Stimulated activated CD8-positive, alpha-beta memory T cell treated with anti-CD3 and anti-CD28 coated beads, Interleukin-7, amount 100 ng/mL, for 1 hour (primary cell): ENCODE results near the gene MICAL3.
A peak's percentile ranks its signal among the peaks of the same experiment; 100 is the strongest.

Source experiments
- DNase-seq, 2 donors: peaks; one replicate each; pipeline ENCODE4 v3.0.0-alpha.2; 2020; ENCODE audit warnings: low read depth in 2 of 2

Gene MICAL3

DNA sequence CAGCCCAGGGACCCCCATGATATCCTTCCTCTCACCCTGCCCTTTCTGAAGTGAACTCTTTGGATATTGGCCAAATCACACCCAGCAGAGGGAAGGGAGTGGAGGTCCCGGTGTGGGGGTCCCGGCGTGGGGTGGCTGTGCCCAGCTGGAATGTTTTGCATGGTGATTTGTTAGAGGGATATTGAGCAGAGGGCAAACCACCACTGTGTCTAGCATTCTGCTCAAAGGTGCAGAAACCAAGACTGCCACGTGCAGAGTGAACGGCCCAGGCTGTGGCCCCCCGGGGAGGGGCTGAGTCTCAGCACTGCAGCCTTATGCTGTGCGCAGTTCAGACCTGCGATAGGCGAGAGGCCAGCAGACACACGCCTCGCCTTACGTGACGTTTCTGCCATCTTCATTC, 242.2 kb downstream of the MICAL3 start:
- DNase-seq = no peak

- DNase-seq = peak in 1 of 2 donors; percentile 14
Observed at GRCh38 chr22:17781319-17782031, 242.9 kb downstream of the MICAL3 start.

GRCh38 chr22:17780741-17781318, 243.5 kb downstream of the MICAL3 start:
- no peak for DNase-seq

DNA sequence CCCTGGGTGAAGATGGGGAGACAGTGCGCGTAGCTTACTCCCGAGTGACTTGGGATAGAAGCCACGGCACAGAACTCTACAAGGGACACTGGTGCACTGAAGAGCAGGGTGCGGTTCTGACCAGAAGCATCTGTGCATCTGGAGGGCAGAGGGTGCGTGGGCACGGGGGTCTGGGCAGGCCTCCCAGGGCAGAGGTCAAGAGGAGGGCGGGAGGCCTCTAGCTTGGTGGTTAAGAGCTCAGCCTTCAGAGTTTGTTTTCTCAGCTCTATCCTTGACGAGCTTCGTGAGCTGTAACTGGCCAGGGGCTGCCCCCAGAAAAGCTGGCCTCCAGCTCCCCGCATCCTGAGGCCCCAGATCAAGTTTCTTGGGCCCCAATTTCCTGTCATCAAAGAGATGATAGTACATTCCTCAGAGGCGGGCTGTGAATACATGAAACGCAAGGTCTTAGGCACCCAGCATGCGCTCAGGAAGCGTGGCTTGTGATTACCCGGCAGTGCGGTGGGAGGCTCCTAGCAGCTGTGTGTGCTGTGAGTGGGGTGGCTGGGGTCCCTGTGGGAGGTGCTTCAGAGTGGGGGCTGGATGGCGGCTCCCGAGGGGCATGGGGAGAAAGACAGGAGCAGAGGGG, 244.1 kb downstream of the MICAL3 start:
- DNase-seq = no peak

DNA sequence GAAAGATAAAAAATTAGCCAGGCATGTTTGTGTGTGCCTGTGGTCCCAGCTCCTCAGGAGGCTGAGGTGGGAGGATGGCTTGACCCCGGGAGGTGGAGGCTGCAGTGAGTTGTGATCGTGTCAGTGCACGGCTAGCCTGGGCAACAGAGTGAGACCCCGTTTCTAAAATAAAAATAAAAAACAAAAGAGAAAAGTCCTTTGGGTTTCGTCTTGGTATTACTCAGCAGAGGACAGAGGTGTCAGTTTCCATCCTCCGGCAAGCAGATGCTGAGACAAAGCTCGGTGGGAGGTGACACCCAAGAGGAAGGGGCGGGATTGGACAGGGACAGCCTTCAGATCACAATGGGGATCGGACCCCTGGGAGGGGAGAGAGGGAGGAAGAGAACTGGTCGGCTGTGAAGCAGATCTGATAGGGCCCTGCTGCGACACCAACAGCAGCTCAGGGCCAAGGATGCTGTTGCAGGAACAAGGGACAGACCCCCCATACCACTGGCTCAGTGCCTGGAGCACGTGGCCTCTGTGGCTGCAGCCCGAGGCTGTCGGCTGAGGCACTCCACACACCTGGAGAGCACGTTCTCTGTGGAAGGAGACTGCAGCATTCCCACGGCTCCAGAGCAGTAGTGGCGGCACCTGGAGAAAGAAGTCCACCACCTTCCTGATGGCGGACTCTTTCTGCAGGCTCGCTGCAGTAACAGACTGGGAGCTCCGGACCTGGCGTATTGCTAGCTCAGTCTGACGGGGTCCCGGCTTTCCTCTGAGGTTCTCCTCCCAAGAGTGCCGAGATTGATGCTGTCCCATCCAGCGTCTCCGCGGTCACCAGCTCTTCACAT, 244.9 kb downstream of the MICAL3 start:
- DNase-seq = no peak

GRCh38 chr22:17778412-17778976, 245.9 kb downstream of the MICAL3 start:
- no peak for DNase-seq

DNA sequence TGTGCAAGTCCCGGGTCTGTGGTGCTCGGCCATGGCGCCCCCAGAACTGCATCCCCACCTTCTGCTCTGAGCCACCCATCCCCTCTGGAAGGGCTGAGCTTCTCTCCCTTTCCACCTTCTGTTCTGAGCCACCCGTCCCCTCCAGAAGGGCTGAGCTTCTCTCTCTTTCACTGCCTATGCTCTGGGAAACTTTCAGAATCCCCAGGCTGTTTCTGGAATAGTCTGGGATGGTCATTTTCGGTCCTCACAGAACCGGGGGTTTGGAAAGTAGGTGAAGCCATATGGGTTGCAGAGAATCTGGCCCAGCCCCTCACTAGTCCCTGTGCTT, 246.7 kb downstream of the MICAL3 start:
- no peak for DNase-seq

DNA sequence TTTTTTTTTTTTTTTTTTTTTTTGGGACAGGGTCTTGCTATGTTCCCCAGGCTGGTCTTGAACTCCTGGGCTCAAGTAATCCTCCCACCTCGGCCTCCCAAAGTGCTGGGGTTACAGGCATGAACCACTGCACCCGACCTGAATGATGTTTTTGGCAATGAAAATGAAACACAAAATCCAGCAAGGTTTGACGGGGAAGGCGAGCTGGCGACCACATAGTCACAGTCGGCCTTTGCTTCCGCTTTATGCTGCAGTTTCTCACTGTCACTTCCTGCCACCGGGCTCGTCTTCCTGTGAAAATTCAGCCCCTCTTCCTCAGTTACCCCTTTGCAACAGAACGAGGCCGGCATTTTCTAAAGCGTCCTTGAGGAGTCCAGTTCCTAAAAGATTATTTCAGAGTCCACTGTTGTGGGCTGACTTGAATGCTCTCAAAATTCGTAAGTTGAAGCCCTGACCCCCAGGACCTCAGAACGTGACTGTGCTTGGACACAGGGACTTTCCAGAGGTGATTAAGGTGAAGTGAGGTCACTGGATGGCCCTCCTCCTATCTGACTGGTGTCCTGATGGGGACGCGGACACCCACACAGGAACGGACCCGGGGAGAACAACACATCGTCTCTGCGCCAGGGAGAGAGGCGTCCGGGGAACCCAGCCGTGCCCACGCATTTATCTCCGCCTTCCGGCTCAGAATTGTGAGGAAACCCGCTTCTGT, 247.2 kb downstream of the MICAL3 start:
- DNase-seq = peak in 1 of 2 donors; percentile 42

DNA sequence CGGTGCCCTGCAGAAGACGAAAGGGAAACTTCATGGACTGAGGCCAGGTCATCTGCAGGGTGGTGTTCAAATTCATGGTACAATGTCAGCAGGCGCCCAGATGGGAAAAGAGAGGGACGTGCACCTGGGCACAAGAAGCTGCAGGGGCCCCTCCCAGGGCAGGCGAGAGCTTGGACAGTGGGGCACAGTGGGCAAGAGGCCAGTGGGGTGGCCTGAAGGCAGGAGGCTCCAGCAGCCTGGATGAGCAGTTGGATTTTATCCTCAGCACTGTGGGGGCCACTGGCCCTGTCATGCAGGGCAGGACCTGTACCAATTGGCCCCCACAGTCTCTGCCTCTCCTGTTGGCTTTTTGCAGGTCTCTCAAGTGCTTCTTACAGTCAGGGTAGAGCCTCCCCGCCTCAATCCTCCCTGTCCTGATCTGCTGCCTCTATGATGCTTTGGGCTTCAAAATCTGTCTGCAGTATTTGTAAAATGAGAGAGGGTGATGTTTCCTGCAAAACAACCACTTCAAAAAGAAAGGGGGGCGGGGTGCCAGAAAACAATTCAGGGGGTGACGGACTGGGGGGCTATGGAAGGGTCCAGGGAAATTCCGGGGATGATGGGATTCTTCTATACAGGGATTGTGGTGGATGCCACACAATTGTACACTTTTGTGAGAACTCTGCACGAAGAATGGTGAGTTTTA, 248.4 kb downstream of the MICAL3 start:
- DNase-seq = no peak

DNA sequence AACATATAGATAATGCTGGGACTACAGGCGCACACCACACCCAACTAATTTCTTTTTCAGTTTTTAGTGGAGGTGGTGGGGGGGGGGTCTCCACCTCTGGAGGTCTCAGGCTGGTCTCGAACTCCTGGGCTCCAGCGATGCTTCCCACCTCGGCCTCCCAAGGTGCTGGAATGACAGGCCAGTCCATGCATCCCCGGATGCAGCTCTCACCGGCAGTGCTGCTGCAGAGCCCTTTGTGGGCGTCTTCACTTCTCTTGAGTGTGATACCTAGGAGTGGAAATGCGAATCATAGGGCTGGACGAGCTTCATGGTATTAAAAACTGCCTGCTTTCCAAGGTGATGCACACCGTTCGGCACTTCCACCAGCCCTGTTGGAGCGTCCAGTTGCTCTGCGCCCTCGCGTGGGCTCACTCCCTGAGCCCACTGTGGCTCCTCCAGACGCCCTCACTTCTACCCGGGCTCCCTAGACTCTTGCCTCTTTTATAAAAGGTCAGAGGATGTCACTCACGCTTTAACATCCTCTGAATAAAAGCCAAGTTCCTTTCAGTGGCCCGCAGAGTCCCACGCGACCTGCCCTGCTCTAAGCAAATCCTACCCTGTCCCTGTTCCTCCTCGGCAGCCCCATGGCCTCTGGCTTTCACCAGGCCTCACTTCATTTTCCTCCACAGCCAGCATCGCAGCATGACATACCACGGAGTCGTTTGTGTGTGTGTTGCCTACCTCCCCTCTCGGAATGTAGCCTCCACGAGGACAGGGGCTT, 249.3 kb downstream of the MICAL3 start:
- no peak for DNase-seq

- no peak for DNase-seq
Observed at GRCh38 chr22:17774206-17774925, 250.0 kb downstream of the MICAL3 start, which contains the start of gene BID. Gene BID (minus strand): TSS chr22:17774469. CDS start chr22:17750116, 24,353 bp downstream.

- peak in 1 of 2 donors; percentile 30 for DNase-seq
Observed at GRCh38 chr22:17773606-17774205, 250.7 kb downstream of the MICAL3 start.

- no peak for DNase-seq
Observed at GRCh38 chr22:17772958-17773605, 251.3 kb downstream of the MICAL3 start.

DNA sequence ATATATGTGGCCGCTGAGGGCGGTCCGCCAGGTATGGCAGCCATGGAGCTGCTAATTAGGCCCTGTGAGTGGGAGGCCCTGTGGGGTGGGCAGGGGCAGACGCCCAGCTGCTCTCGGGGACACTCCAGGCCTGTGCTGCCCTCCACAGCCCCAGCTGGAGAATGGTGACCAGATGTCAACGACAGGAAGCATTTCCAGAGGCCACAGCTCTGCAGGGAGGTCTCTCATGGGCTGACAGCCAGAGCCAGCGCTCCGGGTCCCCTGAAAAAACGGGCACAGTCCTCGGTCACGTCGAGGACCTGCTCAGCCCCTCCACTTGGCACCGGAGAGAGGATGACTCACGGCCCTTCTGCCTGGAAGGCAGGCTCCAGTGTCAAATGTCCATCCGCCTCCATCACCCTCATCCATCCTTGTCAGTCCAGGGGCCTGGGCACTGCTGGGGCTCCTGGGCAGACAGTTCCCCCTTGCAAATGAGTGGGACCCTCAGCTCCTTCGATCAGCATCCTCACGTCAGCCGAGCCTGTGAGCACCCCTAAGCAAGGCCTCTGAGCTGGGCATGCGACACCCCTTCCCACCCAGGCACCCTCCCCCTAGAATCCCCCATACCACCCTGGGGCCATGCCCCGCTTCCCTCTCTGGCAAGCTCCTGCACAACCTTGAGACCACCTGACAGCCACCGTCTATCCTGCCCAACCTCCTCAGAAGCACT, 252.0 kb downstream of the MICAL3 start:
- DNase-seq = no peak

DNA sequence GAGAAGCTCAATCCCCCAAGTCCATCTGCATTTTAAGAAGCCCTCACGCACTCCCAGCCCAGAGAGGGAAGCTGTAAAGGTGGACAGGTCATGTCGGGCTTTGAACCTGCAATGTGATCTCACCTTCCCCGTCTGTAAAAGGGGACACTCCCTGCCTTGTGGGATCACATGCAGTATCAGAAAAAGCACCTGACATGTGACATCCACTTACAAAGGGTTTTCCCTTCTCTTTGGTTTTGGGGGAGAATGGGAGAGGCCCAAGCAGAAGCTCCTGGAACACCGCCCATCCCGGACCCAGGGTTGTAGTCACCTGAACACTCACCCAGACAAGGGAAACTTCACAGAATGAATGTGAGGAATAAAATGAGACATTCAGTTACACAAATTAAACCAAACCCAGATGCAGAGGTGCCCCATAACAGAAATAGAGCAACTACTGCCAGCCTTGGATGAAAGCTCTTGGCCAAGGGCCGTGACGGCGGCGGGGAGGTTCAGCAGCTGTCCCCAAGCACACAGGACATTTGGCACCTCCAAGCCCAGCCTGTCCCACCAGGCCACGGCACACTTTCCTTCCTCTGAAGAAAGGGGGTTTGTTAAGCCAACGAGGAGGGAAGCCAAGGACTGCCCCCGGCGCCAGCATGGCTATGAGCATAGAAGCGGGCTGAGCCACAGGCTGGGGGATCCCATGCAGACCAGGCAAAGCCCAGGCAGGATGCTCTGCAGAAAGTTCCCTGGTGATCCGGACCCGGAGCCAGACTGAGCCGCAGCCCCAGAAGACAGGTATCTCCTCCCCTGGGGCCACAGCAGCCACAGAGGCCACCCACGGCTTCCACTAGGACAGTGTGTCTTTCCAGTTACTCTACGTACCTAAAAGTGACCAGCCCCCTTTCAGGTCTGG, 253.9 kb downstream of the MICAL3 start:
- no peak for DNase-seq

DNA sequence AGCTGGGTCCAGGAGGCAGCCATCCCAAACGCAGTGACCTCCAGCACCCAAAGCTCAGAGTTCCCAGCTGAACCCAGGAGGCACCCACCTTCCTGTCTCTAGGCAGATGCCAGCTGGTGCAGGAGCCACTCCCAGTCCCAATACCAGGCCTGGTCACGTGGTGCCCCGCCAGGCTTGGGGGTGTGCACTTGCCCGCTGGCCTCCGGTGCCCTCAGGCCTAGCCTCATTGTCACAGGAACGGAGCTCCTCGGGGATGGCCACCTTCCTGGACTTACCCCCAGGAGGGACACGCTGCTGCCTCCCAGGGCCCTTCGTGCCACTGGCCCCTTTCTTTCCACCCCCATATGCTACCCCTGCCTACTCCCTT, 254.7 kb downstream of the MICAL3 start:
- DNase-seq = no peak
